SU-DHL-6 (cell line): ENCODE measurements around the gene MYO1H.

ENCODE experiments used
- EZH2phosphoT487 ChIP-seq: fragments of 200-600 bp; sonication (generic), shearing (Covaris generic); conservative IDR thresholded peaks from 2 replicates; pipeline ENCODE4 v1.6.1; 2018; ENCODE audit warnings: mild to moderate bottlenecking, antibody characterized with exemption, low read length, moderate library complexity, mixed read lengths
- TF ChIP-seq, protein P1 (sequence below): fragments of 200-600 bp; sonication (generic); IDR thresholded peaks from one replicate; pipeline ENCODE4 v1.5.1; 2017; ENCODE audit warnings: antibody characterized with exemption, mild to moderate bottlenecking, low read length, moderate library complexity; ENCODE audit not compliant: insufficient read depth, poor library complexity, severe bottlenecking

- TF ChIP-seq, protein P1, sequence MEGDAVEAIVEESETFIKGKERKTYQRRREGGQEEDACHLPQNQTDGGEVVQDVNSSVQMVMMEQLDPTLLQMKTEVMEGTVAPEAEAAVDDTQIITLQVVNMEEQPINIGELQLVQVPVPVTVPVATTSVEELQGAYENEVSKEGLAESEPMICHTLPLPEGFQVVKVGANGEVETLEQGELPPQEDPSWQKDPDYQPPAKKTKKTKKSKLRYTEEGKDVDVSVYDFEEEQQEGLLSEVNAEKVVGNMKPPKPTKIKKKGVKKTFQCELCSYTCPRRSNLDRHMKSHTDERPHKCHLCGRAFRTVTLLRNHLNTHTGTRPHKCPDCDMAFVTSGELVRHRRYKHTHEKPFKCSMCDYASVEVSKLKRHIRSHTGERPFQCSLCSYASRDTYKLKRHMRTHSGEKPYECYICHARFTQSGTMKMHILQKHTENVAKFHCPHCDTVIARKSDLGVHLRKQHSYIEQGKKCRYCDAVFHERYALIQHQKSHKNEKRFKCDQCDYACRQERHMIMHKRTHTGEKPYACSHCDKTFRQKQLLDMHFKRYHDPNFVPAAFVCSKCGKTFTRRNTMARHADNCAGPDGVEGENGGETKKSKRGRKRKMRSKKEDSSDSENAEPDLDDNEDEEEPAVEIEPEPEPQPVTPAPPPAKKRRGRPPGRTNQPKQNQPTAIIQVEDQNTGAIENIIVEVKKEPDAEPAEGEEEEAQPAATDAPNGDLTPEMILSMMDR, result no peak
- TF ChIP-seq EZH2phosphoT487, result no peak
These were observed 103.7 kb downstream of the MYO1H start for GRCh38 chr12:109451400-109451799.
